NCI-H748 treated with DMSO at 0.1 percent for 48 hours (cell line): ENCODE measurements around the gene DCAF11.

Experiments used
- DNase-seq: peaks from one replicate; lab custom pipeline; 2025; lab: John Stamatoyannopoulos, UW

Gene DCAF11

DNA sequence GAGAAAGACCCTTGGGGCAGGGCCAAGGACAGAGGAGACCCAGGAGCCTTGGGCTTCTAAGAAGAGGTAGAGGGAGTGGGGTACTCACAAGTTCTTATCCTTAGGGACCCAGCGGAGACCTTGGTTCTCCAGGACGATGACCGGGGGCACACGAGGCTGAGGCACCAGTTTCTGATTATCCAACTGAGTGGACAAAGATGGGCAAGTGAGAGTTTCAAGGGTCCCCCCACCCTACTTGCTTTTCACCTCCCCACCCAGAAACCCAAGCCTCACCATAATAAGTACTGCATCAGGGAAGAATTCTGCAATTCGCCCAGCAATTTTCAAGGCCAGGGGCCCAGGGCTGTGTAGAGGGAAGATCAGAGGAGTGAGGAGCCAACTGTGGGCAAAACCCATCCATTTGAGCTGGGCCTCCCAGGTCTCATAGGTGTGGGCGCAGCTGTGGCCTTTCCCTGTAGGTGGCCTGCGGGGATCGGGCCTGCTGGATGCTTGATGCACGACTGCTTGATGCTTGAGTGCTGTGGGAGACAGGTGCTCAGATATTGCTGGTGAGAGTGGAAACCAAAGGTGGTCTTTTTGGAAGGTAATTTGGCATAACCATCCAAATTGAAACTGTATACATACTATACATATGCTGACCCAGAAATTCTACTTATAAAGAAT is 24.8 kb downstream of the DCAF11 start:
- DNase-seq = no peak

DNA sequence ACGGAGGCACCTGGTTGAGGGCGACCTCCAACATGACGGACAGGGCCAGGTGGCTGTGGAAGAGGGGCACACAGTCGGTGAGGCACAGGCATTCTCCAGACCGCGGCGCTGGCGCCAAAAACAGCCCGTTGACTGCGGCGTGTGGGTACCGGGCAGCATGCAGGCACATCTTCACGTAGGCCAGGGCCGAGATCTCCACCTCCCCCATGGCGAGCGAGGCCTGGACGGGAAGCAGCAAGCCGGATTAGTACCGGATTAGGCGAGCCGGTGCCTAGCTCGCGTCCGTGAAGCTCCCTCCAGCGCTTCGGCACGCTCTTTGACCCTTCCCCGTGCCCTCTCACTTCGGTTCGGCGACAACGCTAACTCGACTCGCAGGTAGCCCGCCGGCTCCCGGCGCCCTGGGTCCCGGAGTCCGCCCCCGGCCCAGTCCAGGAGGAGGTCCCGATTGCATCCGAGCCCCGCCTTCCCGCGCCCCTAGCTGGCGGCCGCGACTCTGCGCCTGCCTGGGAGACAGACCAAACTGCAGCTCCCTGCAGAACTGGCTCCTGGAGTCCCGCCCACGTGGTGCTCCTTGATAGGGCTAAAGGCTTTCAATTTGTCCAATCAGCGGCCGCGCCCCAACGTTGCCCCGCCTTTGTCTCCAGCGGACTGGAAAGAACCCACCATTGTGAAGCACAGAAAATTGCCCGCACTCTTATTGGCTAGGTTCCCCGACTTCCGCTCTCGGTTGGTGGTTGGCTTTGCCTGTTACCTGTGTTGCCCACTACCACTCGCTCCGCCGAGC is 26.7 kb downstream of the DCAF11 start, which contains the start of gene EMC9:
EMC9 (minus strand) TSS at position 495 of the 784 bp plus-strand sequence; CDS start at position 208, 287 bp downstream.
- peak; percentile 98 for DNase-seq

- no peak for DNase-seq
Observed at GRCh38 chr14:24143511-24143910, 28.9 kb downstream of the DCAF11 start.

- no peak for DNase-seq
Observed at GRCh38 chr14:24144451-24144850, 29.9 kb downstream of the DCAF11 start.

DNA sequence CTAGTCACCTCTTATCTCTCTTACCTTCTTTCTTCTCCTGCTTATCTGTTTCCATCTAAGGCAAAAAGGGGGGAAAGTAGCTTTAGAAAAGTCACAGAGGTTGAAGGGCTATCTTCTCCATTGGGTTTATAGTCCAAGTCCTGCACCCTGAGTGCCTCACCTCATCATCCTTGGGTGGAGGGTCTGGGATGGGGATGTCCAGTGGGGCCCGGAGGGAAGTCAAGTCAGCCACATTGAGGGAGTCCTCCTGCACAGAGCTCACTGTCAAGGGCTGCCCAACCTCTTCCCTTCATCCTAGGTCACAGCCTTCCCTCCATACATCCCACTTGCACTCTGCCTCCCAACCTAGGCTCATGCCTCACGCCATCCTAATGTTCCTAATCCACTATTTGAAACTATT is 30.6 kb downstream of the DCAF11 start:
- no peak for DNase-seq

DNA sequence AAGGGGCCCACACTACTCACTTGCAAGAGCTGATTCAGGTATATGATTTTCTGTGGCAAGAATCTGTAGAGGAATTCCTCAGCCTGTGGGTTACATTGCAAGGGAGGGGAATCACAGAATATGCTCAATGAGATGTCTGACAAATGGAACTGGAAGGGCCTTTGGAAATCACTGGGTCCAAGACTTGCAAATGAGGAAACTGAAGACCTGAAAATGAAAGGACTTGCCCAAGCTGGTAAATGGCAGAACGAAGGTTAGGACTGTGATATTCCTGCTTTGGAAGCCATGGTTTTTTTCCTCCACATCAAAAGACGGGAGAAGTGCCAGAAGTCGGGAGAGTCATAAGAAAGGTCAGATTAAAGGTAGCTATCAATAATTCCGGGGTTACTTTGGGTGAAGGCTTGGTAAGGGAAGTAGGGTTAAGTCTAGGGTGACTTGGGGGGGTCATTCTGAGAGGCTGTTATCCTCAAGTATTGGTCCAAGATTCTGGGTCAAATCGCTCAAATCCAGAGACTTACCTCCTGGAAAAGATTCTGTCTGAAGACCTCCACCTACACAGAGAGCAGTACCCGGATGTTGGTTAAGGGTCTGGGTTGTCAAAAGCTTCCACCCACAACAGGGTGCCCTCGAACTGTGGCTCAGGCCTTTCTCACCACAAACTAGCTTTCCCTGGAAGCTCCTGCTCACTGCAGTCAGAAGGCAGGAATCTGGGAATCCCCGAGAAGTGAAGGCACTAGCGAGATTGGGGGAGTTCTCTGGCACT is 31.3 kb downstream of the DCAF11 start:
- no peak for DNase-seq

- DNase-seq = peak; percentile 96
Observed at GRCh38 chr14:24146453-24146977, 31.9 kb downstream of the DCAF11 start, which contains the start of gene PSME2. TSS of gene PSME2 (minus strand) at chr14:24146610. CDS start at chr14:24146581, 29 bp downstream.

DNA sequence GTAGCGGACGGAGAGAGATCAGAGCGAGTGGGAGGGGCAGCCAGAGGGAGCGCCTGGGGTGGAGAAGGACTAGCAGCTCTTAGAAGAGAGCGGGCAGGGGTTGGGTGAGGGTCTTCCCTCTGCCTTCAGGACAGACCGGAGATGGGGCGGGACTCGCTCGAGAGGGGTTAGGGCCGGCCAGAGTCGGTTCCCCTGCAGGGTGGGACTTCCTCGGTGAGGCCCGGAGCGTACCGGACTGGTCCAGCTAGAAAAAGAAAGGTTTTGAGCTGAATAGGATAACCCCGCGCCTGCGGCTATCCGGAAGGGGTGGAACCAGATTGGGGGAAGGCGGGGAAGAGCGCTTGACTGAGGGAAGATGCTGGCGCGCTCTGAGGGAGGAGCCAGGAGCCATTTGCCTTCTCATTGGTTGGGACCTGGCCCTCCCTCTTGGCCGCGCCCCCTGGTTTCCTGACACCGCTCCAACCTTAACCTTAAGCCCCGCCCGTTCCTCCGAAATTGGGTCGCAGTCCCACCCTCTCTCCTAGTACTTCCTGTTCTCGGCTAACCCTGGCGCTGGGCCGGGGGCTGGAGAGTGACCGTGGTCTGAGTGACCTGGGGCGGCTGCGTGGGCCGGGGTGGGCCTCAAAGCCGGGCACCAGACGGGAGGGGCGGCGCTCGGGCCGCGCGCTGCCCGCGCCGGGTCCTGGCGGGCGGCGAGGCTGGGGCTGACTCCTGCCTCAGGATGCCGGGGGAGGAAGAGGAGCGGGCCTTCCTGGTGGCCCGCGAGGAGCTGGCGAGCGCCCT is 32.6 kb downstream of the DCAF11 start, which contains the start of gene RNF31:
RNF31 (plus strand) TSS at position 521 of the 783 bp plus-strand sequence; CDS start at position 722, 201 bp downstream.
- DNase-seq = peak; percentile 96

DNA sequence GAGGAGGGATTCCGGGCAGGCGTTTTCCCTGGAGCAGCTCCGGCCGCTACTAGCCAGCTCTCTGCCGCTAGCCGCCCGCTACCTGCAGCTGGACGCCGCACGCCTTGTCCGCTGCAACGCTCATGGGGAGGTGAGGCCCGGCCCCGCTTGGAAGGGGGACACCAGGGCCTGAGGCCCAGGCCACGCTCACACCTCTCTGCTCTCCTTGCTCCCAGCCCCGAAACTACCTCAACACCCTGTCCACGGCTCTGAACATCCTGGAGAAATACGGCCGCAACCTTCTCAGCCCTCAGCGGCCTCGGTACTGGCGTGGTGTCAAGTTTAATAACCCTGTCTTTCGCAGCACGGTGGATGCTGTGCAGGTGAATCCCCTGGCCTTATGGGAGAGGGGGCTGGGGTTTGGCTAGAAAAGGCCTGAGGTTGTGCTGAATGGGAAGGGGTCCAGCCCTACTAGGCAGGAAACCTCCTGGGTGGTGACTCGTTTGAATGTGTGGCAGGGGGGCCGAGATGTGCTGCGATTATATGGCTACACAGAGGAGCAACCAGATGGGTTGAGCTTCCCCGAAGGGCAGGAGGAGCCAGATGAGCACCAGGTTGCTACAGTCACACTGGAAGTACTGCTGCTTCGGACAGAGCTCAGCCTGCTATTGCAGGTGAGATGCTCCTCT is 33.3 kb downstream of the DCAF11 start:
- DNase-seq = no peak

DNA sequence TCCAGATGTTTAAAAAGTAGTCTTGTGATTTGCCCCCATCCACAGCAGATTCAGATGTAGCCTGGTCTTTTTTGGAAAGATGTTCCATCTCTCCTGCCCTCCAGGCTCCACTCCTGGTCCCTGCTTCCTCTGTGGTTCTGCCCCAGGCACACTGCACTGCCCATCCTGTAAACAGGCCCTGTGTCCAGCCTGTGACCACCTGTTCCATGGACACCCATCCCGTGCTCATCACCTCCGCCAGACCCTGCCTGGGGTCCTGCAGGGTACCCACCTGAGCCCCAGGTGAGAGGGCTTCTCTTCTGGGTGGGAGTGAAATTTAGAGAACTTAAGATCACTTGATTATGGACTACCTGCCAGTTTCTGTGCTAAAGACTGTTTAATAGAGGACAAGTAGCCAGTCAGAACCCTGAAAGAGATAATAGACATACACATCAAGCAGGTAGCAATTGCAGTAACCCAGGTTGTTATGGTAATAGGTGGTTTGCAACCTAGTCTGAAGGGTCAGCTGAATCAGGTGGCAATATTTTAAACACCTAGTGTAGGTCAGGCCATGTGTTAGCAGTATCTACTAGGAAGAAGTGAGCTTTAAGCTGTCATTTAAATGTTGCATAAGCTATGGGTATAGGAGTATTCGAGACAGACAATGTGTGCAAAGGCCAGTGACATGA is 34.9 kb downstream of the DCAF11 start:
- no peak for DNase-seq

DNA sequence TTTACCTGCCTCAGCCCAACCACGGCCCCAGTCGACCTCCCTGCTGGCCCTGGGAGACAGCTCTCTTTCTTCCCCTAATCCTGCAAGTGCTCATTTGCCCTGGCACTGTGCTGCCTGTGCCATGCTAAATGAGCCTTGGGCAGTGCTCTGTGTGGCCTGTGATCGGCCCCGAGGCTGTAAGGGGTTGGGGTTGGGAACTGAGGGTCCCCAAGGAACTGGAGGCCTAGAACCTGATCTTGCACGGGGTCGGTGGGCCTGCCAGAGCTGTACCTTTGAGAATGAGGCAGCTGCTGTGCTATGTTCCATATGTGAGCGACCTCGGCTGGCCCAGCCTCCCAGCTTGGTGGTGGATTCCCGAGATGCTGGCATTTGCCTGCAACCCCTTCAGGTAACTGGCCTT is 35.5 kb downstream of the DCAF11 start:
- DNase-seq = no peak

GRCh38 chr14:24150567-24150966 is 36.0 kb downstream of the DCAF11 start:
- no peak for DNase-seq

- no peak for DNase-seq
Observed at GRCh38 chr14:24150993-24151392, 36.4 kb downstream of the DCAF11 start.

- no peak for DNase-seq
Observed at GRCh38 chr14:24151404-24152080, 37.0 kb downstream of the DCAF11 start.

GRCh38 chr14:24155100-24155499 is 40.5 kb downstream of the DCAF11 start:
- DNase-seq = no peak

DNA sequence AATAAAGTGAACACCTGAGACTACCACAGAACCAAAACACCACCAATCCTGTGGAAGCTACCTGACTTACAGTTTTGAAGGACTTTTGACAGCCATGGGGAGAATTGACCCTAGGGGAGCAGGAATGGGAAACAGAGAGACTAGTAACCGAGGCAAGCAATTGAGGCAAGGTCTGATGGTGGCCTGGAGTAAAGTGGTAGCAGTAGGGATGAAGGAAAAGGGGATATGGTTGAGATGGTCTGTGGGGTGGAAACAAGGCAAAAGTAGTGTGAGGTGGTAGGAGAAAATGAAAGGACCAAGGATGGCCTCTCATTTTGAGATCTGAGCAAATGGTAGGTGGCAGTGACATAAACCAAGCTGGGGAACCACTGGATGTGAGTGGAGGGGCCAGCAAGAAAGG is 42.3 kb downstream of the DCAF11 start:
- DNase-seq = no peak

- no peak for DNase-seq
Observed at GRCh38 chr14:24157331-24157730, 42.8 kb downstream of the DCAF11 start.

DNA sequence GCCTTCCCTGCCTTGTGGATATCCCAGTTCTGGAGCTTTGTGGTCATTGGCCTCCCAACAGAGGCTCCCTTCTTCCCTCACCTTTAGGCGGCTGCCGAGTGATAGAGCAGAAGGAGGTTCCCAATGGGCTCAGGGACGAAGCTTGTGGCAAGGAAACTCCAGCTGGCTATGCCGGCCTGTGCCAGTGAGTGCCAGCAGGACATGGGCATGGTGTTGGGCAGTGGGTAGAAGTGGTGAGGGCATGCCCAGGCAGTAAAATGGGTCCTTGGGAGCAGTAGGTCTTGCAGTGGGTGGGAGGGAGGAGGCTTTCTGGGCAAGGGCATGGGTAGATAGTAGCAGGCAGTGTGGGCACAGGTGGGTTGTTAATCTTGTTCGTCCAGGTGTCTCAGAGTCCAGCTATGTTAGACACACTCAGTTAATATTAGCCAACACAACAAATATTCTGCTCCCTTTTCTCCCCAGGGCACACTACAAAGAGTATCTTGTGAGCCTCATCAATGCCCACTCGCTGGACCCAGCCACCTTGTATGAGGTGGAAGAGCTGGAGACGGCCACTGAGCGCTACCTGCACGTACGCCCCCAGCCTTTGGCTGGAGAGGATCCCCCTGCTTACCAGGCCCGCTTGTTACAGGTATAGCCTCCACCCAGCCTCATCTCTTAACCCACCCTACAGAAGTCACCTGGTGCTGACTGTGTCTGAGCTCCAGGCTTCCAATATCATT is 45.4 kb downstream of the DCAF11 start:
- no peak for DNase-seq

- DNase-seq = no peak
Observed at GRCh38 chr14:24160499-24160849, 45.9 kb downstream of the DCAF11 start.
